Stimulated activated CD8-positive, alpha-beta memory T cell treated with anti-CD3 and anti-CD28 coated beads, Interleukin-2, amount 100 ng/mL, for 1 hour (primary cell): ENCODE results near the gene RTN4RL1.
"Not testable (repeated sequence)": the region's sequence is repeated elsewhere in the genome, so short reads cannot be mapped to it uniquely, and the experiment has no call there.

Experiments used
- DNase-seq, 2 donors: peaks; one replicate each; pipeline ENCODE4 v3.0.0-alpha.2; 2020; ENCODE audit warnings: low read depth in 2 of 2

The RTN4RL1 gene

DNA sequence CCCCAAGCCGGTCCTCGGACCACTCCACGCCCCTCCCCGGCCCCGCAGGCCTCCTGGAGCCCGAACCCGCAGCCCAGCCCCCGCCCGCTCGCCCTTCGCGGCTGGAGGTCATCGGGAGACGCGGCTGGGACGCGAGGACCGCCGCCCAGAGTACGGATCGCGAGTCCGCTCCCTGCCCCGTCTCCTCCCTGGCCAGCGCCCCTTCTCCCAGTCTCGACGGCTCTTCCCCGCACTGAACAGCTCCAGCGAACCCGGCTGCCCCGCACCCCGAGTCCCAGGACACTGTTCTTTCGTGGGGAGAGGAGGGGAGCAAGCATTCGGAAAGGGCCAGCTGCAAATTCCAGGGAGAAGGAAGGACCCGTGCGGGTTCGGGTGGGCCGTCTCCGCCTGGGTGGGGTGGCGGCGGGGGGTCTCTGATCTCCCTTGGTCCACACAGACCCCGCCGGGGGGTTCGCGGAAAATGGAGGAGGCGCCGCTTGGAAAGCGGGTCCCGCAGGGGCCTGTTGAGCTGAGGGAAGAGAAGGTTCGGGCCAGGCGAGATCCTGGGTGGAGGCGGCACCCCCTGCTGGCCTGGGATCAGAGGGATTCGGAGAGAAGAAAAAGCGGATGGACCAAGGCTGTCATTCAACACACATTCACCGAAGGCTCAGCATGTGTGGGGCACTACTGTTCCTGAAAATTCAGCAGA lies 632 bp upstream of the RTN4RL1 start:
- no peak for DNase-seq

DNA sequence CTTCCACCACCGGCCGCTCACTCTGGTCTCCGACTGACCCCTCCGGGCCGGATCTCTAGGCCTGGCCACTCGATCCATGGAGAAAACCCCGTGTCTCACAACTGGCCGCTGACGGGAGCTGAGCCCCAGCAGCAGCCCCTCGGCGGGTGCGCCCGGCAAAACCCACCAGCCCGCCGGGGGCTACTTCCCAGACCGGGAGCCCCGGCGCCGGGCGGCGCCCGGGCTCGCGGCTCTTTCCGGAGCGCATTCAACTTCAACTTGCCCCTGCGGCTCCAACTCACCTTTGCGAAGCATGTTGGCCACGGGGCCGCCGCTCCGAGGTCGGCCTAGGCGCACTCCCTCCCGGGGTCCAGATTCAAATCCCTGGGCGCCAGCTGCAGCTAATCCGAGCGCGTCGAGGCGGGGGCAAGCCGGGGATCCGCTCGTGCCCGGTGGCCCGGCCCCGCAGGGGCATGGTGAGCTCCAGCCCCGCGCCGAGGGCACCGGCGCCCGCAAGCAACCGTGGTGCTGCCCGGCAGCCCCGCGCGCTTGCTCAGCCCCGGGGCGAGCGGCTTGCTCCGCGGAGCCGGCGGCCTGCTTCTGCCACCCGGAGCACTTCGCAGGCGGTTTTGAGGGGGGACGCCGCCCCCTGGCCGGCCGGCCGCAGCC lies 438 bp downstream of the RTN4RL1 start:
- DNase-seq: no peak

DNA sequence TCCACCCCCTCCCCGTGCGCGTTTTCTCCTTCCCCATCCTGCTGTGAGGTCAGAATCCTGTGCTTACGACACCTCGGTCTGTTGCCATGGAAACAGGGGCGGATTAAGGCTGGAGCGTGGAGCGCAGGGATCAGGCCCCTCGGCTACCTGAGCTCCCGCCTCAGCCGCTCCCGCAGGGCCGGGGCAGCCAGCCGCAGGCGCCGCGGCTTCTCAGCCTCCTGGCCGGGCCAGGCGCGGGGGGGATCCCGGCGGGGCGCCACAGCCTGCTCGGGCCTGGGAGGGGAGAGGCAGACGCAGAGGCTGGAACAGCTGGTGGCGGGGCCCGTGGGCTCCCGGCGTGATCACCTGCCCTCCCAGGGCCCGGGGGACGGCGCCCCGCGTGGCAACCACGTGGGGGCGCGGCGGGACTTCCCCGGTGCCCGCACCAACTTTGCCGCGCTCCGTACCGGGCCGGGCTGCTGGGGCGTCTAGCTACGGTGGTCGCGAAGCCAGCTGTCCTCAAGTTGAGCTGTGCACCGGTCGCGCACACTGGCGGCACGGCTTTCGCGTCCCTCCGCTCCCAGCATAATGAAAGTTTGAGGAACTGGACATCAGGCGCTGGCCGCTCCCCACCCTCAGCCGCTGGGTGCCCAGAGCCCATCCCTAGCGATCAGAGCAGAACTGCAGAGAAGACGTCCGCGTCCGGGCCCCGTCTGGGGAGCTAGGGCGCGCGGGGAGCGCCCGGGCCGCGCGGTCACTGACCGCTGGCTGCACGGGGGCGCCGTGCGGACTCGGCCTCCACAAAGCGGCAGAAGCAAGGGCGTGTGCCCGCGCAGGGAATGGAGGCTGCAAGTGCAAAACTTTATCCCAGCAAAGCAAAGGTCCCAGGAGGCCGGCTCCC lies 1.2 kb downstream of the RTN4RL1 start:
- no peak for DNase-seq

DNA sequence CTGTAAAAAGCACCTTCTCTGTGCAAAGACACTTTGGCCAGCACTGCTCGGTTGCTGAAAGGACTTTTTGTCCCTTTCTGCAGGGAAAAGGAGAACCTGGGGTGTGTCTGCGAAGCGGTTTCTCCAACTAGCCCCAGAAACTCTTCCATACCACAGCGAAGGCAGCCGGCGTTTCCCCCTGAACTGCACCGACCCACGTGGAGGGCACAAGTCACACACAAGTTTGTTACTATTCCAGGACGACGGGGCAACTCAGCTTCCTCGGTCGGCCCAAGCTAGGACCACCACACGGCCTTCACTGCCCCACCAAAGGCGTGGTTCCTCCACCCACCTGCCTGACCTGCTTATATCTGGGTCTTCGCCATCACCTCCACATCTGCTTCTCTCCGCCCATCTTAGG lies 1.9 kb downstream of the RTN4RL1 start:
- no peak for DNase-seq

DNA sequence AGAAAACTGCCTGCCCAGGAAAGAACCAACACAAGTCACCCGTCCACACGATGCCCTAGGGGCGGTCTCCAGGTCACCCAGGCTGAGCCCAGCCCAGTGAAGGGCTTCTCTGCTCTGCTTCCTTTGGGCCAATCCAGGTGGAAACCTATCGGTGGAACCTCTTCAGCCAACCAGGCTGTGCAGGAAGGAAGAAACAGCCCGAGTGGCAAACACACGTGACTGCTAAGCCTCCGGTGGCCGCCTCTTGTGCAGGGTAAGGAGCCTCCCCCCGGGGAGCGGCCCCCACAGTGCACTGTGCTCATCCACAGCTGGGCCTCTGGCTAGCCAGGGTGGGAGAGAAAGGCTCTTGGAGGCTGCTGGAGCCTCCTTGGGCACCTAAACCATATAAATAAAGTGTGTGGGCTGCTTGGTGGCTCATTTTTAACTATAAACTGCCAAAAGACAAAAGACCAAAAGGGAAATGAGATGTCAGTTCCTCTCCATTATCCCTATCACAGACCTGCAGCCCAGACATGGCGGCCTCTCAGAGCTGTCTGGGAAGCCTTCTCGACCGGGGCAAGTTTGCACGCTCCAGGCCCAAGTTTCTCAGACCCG lies 2.4 kb downstream of the RTN4RL1 start:
- DNase-seq: no peak

DNA sequence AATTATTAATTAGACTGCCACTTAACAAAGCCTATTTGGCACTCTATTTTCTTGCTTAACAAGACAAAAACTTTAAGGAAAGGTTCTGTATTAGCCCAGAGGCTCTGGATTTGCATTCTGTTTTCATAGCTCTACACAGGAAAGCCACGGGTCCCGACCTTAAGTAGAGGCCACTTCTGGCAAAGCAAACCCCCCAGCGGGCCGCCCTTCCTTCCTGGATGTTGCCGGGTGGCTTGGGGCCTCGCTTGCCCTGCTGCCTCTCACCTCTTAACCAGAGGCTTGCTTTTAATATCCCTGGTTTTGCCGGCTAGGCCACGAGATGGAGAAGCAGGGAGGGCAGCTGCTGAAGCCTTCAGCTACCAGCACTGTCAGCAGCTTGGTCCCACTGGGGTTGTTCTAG lies 4.4 kb downstream of the RTN4RL1 start:
- DNase-seq: no peak

DNA sequence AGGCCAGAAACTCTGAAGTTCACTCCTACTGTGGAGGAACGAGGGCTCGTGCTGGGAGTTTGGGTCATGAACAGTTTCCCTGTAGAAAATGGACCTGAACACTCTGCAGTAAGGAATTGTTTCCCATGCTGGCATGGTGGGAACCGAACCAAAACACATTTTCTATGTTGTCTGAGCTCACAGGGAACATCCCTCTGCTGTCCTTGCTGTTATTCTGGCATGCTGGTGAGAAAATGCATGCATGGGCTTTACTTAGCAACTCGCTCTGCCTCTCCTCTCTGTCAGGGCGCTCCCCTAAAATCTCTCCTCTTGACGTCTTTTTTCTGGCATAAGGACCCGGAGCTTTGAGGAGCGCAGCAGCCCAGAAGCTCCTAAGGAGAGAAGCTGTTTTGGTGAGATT lies 5.4 kb downstream of the RTN4RL1 start:
- DNase-seq: no peak

DNA sequence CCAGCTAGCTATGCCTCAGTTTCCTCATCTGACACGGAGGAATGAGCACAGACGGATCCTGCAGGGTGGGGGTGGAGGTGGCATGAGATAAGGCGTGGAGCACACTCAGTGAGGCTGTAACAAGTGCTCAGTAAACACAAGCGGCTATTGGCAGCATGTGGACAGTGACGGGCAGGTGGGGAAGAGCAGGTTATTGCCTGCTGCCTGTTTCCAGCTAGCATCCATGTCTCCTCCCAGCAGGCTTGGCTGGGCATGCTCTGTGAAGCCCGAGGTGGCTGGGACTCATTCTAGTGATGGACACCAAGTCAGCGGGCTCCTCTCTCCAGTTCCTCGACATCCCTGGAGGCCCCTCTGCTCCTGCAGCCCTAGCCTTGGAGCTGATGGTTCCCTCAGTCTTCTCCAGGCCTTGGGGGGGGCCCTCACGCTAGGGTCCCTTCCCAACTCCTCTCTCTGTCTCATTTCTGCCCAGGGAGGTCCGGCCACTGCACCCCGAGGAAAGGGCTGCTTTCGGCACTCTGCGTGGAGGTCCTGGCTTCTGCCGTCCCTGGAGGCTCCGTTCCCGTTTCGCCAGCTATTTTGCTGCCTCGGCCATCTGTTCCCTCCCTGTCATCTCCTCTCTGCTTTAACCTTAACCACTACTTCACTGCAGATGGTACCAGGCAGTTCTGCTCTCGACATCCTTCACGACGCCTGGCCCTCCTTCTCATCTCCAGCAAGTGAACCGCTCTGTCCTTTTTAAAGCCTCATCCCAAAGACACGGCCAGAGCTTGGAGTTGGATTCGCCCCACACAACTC lies 6.2 kb downstream of the RTN4RL1 start:
- DNase-seq: no peak

DNA sequence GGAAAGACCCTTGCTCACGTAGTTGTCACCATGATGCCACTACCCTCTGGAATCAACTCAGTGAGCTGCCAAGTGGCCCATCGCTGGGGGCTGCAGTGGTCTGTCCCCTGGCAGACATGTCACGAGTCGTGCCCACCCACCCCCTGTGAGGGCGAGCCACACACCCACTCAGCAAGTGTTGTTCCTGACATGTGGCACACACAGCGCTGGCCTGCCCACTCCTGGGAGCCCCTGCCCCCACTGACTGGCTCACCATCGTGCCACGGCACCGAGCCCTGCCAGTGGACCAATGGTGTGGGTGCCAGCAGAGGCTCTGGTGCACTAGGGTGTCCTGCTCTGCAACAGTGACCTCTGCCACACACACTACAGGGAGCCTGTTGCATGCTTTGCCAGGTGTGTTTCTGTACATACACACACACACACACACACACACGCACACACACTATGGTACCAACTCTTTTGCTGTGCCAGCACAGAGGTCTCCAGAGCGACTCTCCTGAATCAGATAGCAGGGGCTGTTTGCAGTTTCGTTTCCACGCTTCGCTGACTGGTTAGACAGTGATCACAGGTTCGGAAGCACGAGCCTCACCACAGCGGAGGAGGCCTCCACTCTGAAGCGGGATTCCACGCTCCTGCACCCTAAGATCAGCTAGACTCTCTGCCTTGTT lies 7.7 kb downstream of the RTN4RL1 start:
- no peak for DNase-seq

DNA sequence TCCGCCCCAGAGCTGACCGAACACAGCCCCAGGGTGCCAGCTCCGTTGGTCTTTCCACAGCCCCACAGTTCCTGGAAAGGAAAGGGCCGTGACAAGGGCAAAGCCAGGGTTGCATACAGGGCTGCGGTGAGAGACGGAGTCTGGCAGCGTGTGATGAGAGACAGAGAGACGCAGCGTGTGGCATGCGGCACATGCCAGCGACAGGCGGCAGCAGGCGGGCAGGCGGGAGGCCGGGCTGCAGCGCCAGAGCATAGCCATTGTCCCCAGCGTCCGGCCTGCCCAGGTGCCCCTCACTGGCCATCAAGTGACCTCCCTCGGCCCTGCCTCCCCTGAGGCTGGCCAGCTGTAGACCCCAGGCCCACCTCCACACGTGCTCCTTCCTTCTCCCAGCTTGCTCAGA lies 8.6 kb downstream of the RTN4RL1 start:
- no peak for DNase-seq

DNA sequence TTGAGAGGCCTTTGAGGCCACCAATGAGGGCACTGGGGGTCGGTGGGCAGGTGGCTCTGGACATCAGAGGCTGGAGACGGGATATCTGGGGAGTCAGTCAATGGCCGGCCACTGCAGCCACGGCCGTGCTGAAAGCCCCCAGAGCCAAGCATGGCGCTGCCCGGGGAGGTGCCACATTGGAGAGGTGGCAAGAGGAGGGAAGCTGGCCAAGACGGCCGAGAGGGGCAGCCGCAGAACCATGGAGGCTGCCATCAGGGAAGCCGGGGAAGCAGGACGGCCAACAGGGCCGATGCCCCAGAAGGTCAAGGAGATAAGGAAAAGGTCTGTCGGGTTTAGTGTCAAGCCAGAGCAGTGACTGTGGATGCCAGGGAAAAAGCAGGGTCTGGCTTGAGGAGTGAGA lies 9.8 kb downstream of the RTN4RL1 start:
- no peak for DNase-seq

DNA sequence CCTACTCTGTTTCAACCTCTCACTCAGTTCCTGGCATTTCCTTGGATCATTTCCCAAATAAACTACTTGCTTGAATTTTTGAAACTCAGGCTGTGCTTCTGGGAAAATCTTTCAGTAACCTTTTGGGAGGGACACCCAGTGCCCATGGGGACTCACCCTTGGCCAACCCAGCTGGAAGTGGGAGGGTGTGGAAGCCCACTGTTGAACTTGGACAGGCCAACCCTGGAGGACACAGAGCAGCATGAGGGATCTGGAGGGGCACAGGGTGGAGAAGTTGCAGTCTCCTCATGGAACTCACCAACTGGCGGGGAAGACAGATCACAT lies 11.2 kb downstream of the RTN4RL1 start:
- no peak for DNase-seq

DNA sequence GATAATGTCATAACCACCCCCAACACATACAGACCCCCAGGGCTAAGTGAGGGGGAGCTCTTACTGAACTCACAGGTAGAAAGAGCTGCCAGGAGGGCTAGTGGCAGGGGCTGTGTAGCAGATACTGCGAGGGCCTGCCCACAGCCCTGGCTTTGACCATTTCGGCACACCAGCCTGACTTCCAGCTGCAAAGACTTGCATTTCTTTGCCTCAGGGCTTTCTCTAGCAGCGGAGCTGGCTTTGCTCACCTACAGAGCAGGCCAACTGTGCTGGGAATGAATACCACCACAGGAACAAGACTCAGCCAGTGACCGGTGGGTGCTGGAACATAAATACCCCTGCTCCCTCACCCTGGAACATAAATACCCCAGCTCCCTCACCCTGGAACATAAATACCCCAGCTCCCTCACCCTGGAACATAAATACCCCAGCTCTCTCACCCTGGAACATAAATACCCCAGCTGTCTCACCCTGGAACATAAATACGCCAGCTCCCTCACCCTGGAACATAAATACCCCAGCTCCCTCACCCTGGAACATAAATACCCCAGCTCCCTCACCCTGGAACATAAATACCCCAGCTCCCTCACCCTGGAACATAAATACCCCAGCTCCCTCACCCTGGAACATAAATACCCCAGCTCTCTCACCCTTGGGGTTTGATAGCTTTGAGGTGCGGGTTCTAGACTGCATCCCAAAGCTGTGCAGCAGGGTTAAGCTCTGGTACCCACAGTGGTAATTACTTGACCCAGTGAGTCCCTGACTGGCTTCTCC lies 11.7 kb downstream of the RTN4RL1 start:
- not testable (repeated sequence) for DNase-seq

DNA sequence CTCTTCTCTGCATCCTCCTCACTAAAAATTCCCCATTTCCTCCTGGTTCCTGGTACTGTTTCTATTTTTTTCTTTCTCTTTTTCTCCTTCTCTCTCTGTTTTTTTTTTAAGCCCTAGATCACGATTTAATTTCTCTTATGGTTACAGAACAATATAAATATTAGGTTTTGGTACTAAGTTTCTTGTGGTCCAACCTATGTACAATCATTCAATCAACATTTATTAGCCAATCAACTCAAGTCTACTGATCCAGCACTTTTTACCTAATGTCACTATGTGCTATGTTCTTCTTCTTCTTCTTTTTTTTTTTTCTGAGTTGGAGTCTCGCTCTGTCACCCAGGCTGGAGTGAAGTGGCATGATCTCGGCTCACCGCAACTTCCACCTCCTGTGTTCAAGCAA lies 12.6 kb downstream of the RTN4RL1 start:
- no peak for DNase-seq

DNA sequence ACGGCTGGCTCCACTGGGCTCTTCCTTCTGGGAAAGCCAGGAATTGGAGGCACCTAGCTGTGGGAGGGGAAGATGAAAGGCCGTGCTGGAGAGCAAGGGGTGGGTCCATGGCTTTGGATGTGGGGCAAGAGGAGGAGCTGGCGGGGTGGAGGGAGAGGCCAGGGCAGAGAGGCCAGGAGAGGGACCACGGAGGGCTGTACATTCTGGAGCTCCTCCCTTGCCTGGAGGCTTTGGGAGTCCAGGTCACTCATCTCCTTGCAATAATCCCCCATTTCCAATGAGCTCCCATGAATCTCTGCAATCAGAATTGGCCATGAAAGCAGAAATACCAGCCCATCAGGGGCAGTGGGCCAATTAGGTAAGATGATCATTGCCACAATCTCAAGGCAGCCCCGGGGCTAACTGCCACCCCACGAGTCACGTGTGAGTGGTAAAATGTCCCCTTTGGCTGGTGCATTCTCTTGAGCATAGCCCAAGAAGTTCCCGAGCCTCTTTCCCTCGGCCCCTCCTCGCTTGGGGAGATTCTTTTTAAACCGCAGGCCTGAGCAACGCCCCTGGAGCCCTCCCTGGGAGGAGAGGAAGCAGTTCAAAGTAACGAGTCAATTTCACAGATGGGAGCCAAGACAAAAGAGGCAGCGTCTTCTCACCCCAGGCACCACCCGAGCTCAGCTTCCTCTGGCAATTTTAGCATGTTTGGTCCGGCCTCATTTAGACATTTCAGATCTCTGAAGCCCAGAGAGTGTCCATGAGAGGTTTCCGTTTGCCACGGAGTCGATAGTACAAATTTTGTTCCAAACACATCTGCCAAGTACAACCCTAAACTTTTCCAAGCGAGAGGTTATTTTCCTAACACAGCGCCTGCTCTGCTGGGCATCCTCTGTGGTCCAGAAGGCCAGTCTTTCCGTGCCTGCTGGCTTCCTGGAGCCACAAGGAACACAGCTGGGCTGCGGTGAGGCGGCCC lies 13.4 kb downstream of the RTN4RL1 start:
- no peak for DNase-seq

DNA sequence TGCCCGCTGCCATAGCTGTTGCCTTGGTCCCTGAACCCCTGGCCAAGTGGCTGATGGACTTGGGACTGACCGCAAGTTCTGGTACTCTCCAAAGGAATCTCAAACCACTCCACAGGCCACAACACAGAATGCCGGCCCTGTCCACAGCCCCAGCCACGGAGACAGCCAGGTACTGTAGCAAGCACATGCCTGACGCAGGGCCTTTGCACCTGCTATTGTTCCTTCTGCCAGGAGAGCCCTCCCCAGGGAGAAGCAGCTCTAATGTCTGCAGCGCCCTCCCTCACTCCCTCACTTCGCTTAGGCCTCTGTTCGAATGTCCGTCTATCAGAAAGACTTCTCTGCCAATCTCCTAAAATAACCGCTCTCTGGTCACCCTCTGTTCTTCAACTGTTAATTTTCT lies 15.4 kb downstream of the RTN4RL1 start:
- no peak for DNase-seq

DNA sequence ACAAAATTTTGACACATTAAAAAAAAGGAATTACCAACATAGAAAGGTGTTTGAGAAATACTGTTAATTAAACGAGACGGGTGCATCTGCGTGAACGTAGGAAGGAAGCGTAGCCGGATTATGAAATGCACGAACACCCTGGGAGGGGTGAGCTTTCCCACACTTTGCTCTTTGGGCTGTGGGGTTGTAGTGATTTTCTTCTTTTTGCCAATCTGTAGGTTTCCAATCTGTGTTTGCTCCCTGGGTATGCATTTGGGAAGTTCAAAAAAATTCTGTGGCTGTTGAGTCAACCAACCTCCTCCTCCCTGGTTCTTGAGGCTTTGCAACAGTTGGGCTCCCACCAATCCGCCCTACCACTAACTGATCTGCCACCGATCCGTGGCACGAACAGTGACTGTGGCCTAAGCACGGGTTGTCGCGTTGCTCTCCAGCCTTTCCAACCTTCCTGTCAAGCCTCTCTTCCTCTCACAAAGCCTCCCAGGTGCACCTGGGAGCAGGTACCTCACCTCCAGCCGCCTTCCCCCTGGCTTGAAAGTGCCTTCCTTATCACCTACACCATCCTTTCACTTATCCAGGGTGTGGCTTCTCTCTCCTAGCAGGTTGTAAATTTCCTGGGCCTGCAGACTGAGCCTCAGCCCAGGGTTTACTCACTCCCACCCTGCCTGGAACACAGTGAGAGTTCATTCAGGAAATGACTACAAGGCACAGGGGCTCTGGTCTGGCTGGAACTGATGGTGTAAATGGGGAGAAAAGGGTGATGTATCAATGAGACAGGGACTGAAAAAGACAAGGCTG lies 16.6 kb downstream of the RTN4RL1 start:
- no peak for DNase-seq

DNA sequence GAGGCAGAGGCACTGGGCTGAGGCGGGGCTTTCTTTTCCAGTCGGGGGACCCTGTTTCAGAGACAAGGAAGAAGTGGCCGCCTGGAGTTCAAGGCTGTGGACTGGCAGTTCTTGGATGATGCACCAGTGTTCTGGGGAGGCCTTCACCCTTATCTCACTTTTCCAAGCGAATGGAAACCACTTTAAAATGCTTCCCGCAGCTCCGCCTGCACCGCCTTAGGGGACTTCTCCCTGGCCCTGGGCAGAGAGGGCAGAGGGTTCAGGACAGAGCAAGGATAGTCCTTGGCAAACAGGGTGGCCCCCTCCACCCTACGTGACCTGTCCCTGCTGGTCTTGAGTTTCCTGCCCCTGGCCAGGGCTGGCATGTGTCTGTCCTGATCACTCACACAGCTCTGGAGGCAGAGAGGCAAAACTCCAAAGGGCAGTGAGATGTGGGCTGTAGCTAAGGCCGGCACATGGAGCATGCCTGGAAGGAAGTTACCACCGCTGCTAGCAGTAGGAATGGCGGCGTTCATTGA lies 20.6 kb downstream of the RTN4RL1 start:
- no peak for DNase-seq
